MCF 10A (cell line): Measurements from ENCODE around the gene ABCA1. TPM values are rescaled to one million over a fixed set of nuclear protein-coding genes. Genes with fewer than 3 reads are reported as not detected.
A peak's percentile ranks its signal among the peaks of the same experiment; 100 is the strongest.

ENCODE experiments used
- BruUV-seq: library from RNA; stranded (reverse); fragments of 400-500 nt; replicated peaks from 2 replicates; lab custom pipeline; 2021; lab: Mats Ljungman, UMichigan
- CTCF ChIA-PET: fragments of 300-600 bp; sonication (Branson Sonifier 250); formaldehyde crosslinking; extraction: SDS; loops from one replicate; lab custom pipeline; 2021; ENCODE audit warnings: antibody characterized with exemption, inconsistent platforms; lab: Yijun Ruan, JAX
- POLR2A ChIA-PET: fragments of 300-600, 350-650 bp; sonication (Branson Sonifier 250); formaldehyde crosslinking; extraction: SDS; loops from one replicate; lab custom pipeline; 2020; ENCODE audit warnings: antibody characterized with exemption, inconsistent platforms; lab: Yijun Ruan, JAX
- DNase-seq: peaks from one replicate; pipeline ENCODE4 v3.0.0-alpha.2; 2018; ENCODE audit not compliant: unreplicated experiment
- H3K27ac Mint-ChIP-seq: one replicate; pipeline ENCODE4 v1.8.0; 2022; ENCODE audit warnings: mild to moderate bottlenecking, low read depth, mixed read lengths; ENCODE audit not compliant: unreplicated experiment
- H3K27me3 Mint-ChIP-seq: one replicate; pipeline ENCODE4 v1.8.0; 2022; ENCODE audit warnings: mixed read lengths; ENCODE audit not compliant: insufficient read depth, unreplicated experiment
- H3K36me3 Mint-ChIP-seq: one replicate; pipeline ENCODE4 v1.8.0; 2022; ENCODE audit warnings: mild to moderate bottlenecking, moderate library complexity, mixed read lengths; ENCODE audit not compliant: insufficient read depth, unreplicated experiment
- H3K4me1 Mint-ChIP-seq: one replicate; pipeline ENCODE4 v1.8.0; 2022; ENCODE audit warnings: mixed read lengths; ENCODE audit not compliant: insufficient read depth, unreplicated experiment
- H3K4me3 Mint-ChIP-seq: one replicate; pipeline ENCODE4 v1.8.0; 2022; ENCODE audit warnings: mild to moderate bottlenecking, moderate library complexity, mixed read lengths; ENCODE audit not compliant: unreplicated experiment
- H3K9me3 Mint-ChIP-seq: one replicate; pipeline ENCODE4 v1.8.0; 2022; ENCODE audit warnings: mixed read lengths; ENCODE audit not compliant: unreplicated experiment
- intact Hi-C: fragments of 100-400 bp; cut with micrococcal nuclease; formaldehyde crosslinking; loops from 2 replicates; pipeline ENCODE4 v1.14.1; 2022
- total RNA-seq: library from RNA; stranded (reverse); gene quantifications from 2 replicates; pipeline ENCODE4 v1.2.3, GENCODE V29; 2022
- TF ChIP-seq, protein P1 (sequence below): fragments of 200-600 bp; IDR thresholded peaks from one replicate; pipeline ENCODE4 v1.8.0; 2022; ENCODE audit warnings: antibody characterized with exemption, mild to moderate bottlenecking; ENCODE audit not compliant: unreplicated experiment

The ABCA1 gene
- total RNA-seq, 1 experiment from 2014 or later: 0.28 TPM

DNA sequence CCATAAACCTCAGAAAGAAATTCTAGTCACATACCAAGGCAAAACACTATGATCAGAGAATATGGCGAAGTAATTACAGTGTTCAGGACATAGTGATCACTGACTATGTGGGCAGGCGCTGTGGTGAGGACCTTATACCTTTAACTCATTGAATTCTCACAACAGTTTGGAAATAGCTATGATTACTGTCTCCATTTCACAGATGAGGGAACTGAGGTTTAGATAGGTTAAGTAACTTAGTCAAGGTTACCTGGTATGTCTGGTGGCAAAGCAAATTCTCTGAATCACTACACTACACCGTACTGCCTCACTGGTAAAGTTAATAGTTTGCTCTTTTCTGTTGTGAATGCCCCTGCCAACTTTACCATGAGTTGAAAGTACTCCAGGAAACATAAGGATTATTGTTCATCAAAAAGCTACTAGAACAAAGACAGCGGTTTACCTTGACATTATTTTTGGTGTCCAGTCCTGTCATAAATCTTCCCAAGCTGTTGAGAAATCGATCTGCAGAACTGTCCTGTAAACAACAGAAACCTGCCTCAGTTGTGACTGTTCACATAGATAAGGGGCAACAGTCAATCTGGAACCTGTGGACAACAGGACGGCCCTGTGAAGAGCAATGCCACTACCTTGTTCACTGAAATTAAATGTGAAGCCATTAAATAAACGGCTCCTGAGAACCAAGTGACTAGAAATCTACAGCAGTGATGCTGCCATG is 127.7 kb downstream of the ABCA1 start:
- ChIA-PET CTCF (interaction anchor here (0.5 to 1.6 kb wide), 5 partner anchors 9 to 1913 kb away, joined by 3 to 5 read pairs (median 3); no protein-coding TSS in a partner anchor), POLR2A (no interaction called here)
- Mint-ChIP-seq H3K36me3 (no peaks in the 10 kb centered on the region), H3K4me3 (no peak overlapping the region), H3K27ac (no peak overlapping the region), H3K9me3 (no peaks in the 10 kb centered on the region), H3K4me1 (peaks cover 6% of the 10 kb centered on the region), H3K27me3 (no peaks in the 10 kb centered on the region)
- no TSS peak for BruUV-seq
- TF ChIP-seq, protein P1, sequence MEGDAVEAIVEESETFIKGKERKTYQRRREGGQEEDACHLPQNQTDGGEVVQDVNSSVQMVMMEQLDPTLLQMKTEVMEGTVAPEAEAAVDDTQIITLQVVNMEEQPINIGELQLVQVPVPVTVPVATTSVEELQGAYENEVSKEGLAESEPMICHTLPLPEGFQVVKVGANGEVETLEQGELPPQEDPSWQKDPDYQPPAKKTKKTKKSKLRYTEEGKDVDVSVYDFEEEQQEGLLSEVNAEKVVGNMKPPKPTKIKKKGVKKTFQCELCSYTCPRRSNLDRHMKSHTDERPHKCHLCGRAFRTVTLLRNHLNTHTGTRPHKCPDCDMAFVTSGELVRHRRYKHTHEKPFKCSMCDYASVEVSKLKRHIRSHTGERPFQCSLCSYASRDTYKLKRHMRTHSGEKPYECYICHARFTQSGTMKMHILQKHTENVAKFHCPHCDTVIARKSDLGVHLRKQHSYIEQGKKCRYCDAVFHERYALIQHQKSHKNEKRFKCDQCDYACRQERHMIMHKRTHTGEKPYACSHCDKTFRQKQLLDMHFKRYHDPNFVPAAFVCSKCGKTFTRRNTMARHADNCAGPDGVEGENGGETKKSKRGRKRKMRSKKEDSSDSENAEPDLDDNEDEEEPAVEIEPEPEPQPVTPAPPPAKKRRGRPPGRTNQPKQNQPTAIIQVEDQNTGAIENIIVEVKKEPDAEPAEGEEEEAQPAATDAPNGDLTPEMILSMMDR: no peak
- intact Hi-C loops: loop anchor here (10.0 kb wide), 1 partner anchor 125 kb away; the partner anchor contains the start of gene ABCA1
- no peak for DNase-seq

GRCh38 chr9:104798209-104798995 is 129.6 kb downstream of the ABCA1 start:
- Mint-ChIP-seq H3K27me3 (no peaks in the 10 kb centered on the region), H3K4me1 (peaks cover 20% of the 10 kb centered on the region), H3K36me3 (peaks cover 4% of the 10 kb centered on the region), H3K9me3 (no peaks in the 10 kb centered on the region), H3K27ac (no peak overlapping the region), H3K4me3 (no peak overlapping the region)
- no TSS peak for BruUV-seq
- no peak for DNase-seq
- ChIA-PET POLR2A (no interaction called here), CTCF (interaction anchor here (1.3 kb wide), 1 partner anchor 10 kb away, joined by 3 read pairs; no protein-coding TSS in a partner anchor)
- intact Hi-C loops: no loop called here
- TF ChIP-seq, protein P1: no peak

DNA sequence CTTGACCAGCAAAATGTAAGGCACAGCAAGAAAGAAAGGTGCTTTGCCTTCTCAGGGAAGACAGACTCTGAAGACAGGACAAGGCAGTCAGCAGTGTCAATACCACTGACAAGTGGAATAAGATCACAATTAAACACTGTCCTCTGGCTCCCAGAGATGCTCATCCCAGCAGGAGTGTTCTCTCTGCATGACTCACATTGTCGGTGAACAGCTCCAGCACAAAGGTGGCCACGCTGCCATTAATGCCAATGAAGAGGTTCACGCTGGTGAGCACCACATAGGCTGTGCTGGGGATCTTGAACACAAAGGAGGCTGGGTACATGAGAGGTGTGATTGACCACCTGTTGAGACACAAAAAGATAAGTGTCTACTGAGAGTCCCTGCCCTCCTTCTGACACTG is 132.1 kb downstream of the ABCA1 start:
- Mint-ChIP-seq H3K27me3 (no peaks in the 10 kb centered on the region), H3K9me3 (no peaks in the 10 kb centered on the region), H3K27ac (no peak overlapping the region), H3K4me1 (peaks cover 26% of the 10 kb centered on the region), H3K4me3 (no peak overlapping the region), H3K36me3 (peaks cover 4% of the 10 kb centered on the region)
- no TSS peak for BruUV-seq
- ChIA-PET POLR2A (interaction anchor here (1.1 kb wide), 1 partner anchor 17 kb away, joined by 3 read pairs; no protein-coding TSS in a partner anchor), CTCF (interaction anchor here (0.6 to 1.2 kb wide), 4 partner anchors 16 to 1531 kb away, joined by 3 to 4 read pairs (median 3); no protein-coding TSS in a partner anchor)
- peak; percentile 37 for DNase-seq
- intact Hi-C loops: no loop called here
- TF ChIP-seq, protein P1: no peak

GRCh38 chr9:104795082-104795481 is 132.9 kb downstream of the ABCA1 start:
- DNase-seq: peak; percentile 55
- Mint-ChIP-seq H3K9me3 (no peaks in the 10 kb centered on the region), H3K4me3 (no peak overlapping the region), H3K36me3 (peaks cover 4% of the 10 kb centered on the region), H3K27me3 (no peaks in the 10 kb centered on the region), H3K27ac (peak overlapping the region; percentile 21), H3K4me1 (peaks cover 26% of the 10 kb centered on the region)
- CTCF ChIA-PET: interaction anchor here (0.6 to 1.2 kb wide), 4 partner anchors 15 to 1530 kb away, joined by 3 to 4 read pairs (median 3); no protein-coding TSS in a partner anchor
- POLR2A ChIA-PET: interaction anchor here (1.1 kb wide), 1 partner anchor 17 kb away, joined by 3 read pairs; no protein-coding TSS in a partner anchor
- BruUV-seq: no TSS peak
- TF ChIP-seq, protein P1: no peak
- intact Hi-C loops: no loop called here
